Lung (tissue), 12 donors: ENCODE results near the gene TMEM119. TPM values are rescaled to one million over a fixed set of nuclear protein-coding genes. Genes with fewer than 3 reads are reported as not detected.

Experiments
- ATAC-seq: fragments of 200-7000 bp; cut with Tn5 transposase; one replicate; pipeline ENCODE4 v1.9.1; 2020; ENCODE audit warnings: moderate number of reproducible peaks; ENCODE audit not compliant: insufficient read depth, low FRiP score
- DNase-seq, 3 donors: peaks; one replicate each; pipeline ENCODE4 v3.0.0-alpha.2; 2013 to 2017
- H3K27ac ChIP-seq, 2 donors: one replicate each; pipeline ENCODE4 v1.5.1; 2013; ENCODE audit warnings: mild to moderate bottlenecking in 2 of 2, moderate library complexity in 2 of 2, control low read depth in 1 of 2, inconsistent platforms in 1 of 2, low read depth in 1 of 2, low read length in 1 of 2
- H3K27me3 ChIP-seq, 3 donors: one replicate each; pipeline ENCODE4 v1.5.1; 2013; ENCODE audit warnings: low read length in 2 of 3; ENCODE audit not compliant: control insufficient read depth in 3 of 3, insufficient read depth in 3 of 3
- H3K36me3 ChIP-seq, 4 donors: one replicate each; pipeline ENCODE4 v1.5.1; 2013; ENCODE audit warnings: low read length in 4 of 4, mild to moderate bottlenecking in 1 of 4, moderate library complexity in 1 of 4; ENCODE audit not compliant: control insufficient read depth in 4 of 4, insufficient read depth in 4 of 4
- H3K4me1 ChIP-seq, 5 donors: one replicate each; pipeline ENCODE4 v1.5.1; 2013; ENCODE audit warnings: low read length in 5 of 5, mild to moderate bottlenecking in 2 of 5, moderate library complexity in 1 of 5; ENCODE audit not compliant: control insufficient read depth in 5 of 5, insufficient read depth in 5 of 5
- H3K4me3 ChIP-seq: one replicate; pipeline ENCODE4 v1.5.1; 2013; ENCODE audit warnings: mild to moderate bottlenecking, control low read depth, moderate library complexity
- H3K9ac ChIP-seq, 2 donors: one replicate each; pipeline ENCODE4 v1.5.1; 2013; ENCODE audit warnings: low read length in 2 of 2, control low read depth in 1 of 2; ENCODE audit not compliant: insufficient read depth in 1 of 2
- H3K9me3 ChIP-seq, 4 donors: one replicate each; pipeline ENCODE4 v1.5.1; 2013; ENCODE audit warnings: low read length in 3 of 4, mild to moderate bottlenecking in 1 of 4, moderate library complexity in 1 of 4; ENCODE audit not compliant: control insufficient read depth in 4 of 4, insufficient read depth in 3 of 4
- WGBS, 2 donors: extraction: QIAGEN DNeasy Blood & Tissue Kit; methylation state at CpG; one replicate each; pipeline ENCODE4 v1.1.7; 2013; 5-methylcytosine and 5-hydroxymethylcytosine counted together
- polyA plus RNA-seq, 2 donors: library from polyadenylated mRNA; stranded (reverse); fragments of 200-250 nt; gene quantifications; one replicate each; pipeline ENCODE4 v1.2.1, GENCODE V29; 2013
- total RNA-seq, 2 donors: library from RNA; depleted of rRNA in 1 of 2; stranded (reverse); fragments of >200 nt in 1 of 2; gene quantifications; one replicate each; pipeline ENCODE4 v1.2.1, GENCODE V29; 2014 to 2021
- TF ChIP-seq, protein P1 (sequence below): IDR thresholded peaks from 2 replicates; pipeline ENCODE4 v1.5.1; 2012; ENCODE audit warnings: mild to moderate bottlenecking; ENCODE audit errors: control extremely low read depth, extremely low read depth
- donor health status: control.
- donor health status: control.
- donor health status: Bipolar disorder and iron deficiency.
- donor health status: healthy.
- donor health status: DM: yes; HTN: yes; CAD: no.

Gene TMEM119
- total and polyA plus RNA-seq, 4 donors: 14.4 to 31.9 (median 22.9) TPM

DNA sequence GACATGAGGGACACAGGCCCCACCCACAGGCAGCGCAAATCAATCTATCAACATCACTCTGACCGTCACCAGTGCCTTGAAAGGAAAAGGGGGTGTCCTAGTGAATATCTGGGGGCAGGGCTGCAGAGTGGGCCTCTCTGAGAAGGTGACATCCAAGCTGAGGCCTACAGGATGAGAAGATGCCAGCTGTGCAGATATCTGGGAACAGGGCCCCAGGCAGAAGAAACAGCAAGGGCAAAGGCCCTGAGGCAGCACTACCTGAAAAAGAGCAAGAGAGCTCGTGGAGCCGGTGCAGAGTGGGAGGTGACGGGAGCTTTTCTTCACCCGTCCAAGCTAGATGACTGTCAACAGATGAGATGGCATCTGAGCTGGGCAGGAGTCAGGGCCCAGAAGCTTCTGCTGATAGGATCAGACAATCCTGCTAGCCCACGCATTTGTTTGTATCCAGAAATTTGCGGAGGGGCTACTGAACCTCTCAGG is 12.5 kb upstream of the TMEM119 start:
- Histone ChIP-seq H3K27ac (no peak overlapping the region), H3K9ac (no peak overlapping the region), H3K36me3 (no peaks in the 10 kb centered on the region), H3K4me1 (peaks cover 0 to 29% (median 7%) of the 10 kb centered on the region in 5 donors), H3K27me3 (no peaks in the 10 kb centered on the region), H3K4me3 (no peak overlapping the region), H3K9me3 (no peaks in the 10 kb centered on the region)
- TF ChIP-seq, protein P1, sequence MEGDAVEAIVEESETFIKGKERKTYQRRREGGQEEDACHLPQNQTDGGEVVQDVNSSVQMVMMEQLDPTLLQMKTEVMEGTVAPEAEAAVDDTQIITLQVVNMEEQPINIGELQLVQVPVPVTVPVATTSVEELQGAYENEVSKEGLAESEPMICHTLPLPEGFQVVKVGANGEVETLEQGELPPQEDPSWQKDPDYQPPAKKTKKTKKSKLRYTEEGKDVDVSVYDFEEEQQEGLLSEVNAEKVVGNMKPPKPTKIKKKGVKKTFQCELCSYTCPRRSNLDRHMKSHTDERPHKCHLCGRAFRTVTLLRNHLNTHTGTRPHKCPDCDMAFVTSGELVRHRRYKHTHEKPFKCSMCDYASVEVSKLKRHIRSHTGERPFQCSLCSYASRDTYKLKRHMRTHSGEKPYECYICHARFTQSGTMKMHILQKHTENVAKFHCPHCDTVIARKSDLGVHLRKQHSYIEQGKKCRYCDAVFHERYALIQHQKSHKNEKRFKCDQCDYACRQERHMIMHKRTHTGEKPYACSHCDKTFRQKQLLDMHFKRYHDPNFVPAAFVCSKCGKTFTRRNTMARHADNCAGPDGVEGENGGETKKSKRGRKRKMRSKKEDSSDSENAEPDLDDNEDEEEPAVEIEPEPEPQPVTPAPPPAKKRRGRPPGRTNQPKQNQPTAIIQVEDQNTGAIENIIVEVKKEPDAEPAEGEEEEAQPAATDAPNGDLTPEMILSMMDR: no peak
- ATAC-seq: no peak
- no peak for DNase-seq
- 86 to 93% methylated on average over 8 of the region's 8 CpGs for WGBS, 2 donors

DNA sequence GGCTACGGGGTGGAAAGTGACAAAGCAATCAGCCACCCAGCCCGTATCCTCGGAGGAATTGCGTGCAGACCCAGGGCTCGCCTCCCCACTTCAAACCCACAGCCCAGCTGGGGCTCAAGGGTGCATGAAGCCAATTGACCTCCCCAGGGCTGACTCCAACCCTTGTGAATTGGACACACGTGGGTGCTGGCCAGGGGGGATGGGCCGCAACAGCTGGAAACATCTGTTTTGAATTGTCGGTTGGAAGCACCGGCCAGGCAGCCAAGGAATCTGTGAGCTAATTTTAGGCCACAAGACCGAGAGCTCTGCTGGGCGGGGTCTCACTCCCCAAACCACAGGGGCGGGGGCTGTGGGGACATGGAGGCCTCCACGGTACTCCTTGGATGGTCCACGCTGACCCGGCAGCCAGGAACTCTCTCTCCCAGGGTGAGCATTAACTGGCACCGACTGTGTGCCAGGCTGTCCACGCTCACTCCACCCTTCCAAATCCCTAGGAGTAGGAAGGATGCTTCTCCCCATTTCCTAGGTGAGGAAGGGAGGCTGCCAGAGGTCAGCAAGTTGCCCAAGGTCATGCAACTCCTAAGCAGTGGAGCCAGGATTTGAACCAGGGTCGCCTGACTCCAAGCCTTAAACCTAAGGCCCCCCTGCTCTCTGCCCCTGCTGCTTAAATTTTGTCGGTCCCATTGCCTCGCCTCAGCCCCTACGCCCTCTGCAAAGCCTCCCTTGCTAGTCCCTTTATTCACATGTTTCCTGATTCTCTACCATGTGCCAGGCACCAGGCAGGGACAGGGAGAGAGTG is 11.9 kb upstream of the TMEM119 start:
- 31 to 55% methylated on average over 21 of the region's 21 CpGs for WGBS, 2 donors
- ATAC-seq (no peak), DNase-seq (peak; percentile 96 to 99 (median 98))
- no peaks in the 10 kb centered on the region for H3K27me3 ChIP-seq
- TF ChIP-seq, protein P1: no peak
- no peaks in the 10 kb centered on the region for H3K9me3 ChIP-seq
- no peak overlapping the region for H3K4me3 ChIP-seq
- H3K9ac ChIP-seq: peak overlapping the region in 1 of 2 donors; percentile 35
- no peak overlapping the region for H3K27ac ChIP-seq
- H3K4me1 ChIP-seq: peaks cover 0 to 29% (median 7%) of the 10 kb centered on the region in 5 donors
- no peaks in the 10 kb centered on the region for H3K36me3 ChIP-seq

DNA sequence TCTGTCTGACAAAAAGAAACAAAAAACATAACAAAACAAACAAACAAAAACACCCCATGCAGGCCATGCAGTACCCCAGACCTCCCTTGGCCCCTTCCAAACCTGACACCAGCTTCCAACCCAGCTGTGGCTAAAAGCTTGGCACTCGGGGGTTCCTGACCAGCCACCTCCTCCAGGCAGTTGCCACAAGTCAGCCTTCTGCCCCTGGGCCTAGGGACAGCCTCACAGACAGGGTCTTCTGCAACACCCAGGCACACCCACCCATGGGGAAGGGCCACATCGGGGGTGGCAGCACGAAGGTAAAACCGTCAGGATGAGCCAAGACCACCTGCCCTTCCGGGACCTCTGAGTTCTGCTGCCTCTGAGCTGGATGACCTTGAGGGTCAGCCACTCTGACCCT is 10.7 kb upstream of the TMEM119 start:
- H3K4me3 ChIP-seq: no peak overlapping the region
- H3K9ac ChIP-seq: no peak overlapping the region
- DNase-seq: no peak
- H3K27ac ChIP-seq: no peak overlapping the region
- H3K36me3 ChIP-seq: no peaks in the 10 kb centered on the region
- WGBS, 2 donors: 86 to 90% methylated on average over 5 of the region's 5 CpGs
- peaks cover 0 to 26% (median 7%) of the 10 kb centered on the region in 5 donors for H3K4me1 ChIP-seq
- TF ChIP-seq, protein P1: no peak
- no peaks in the 10 kb centered on the region for H3K27me3 ChIP-seq
- no peaks in the 10 kb centered on the region for H3K9me3 ChIP-seq
- ATAC-seq: no peak
